ENCODE data around the gene SLC25A42.
"Not testable (repeated sequence)": the region's sequence is repeated elsewhere in the genome, so short reads cannot be mapped to it uniquely, and the experiment has no call there.

The SLC25A42 gene

GRCh38 chr19:19107654-19108053 is 43.9 kb downstream of the SLC25A42 start:
- DNase-seq: no peak

- DNase-seq: no peak
Observed at GRCh38 chr19:19109601-19110000, 45.8 kb downstream of the SLC25A42 start.

GRCh38 chr19:19110410-19111135 is 46.8 kb downstream of the SLC25A42 start:
- DNase-seq: peak in 1 of 2 experiments; percentile 25

DNA sequence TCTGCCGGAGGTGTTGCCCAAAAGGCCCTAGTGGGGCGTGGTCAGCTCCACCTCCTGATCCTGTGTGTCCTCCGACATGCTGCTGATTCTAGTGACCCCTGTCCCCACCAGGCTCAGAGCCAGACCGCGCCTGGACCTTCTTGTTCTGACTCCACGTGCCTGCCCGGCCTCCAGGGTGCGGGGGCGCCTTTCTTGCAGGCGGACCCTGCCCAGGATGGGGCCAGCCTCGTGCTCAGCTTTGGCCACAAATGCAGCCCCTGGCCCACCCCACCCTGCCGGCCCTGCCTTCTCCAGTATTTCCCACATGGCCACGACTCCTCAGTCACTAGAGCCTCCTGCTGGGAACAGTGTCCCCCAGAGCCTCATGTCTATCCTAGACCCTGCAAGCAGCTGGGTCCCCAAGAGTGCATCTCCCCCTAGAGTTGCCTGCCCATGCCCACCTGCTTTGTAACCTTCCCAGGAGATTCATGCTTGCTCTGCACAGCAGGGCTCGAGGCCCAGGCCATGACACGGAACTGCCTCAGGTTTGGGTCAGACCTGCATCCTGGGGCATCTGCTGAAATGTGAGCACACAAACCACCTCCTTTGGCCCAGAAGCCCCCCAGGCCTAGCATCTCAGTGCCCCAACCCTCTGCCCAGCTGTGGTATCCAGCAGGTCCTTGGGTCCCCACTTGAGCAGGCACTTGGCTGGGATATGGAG is 47.5 kb downstream of the SLC25A42 start:
- DNase-seq: no peak

DNA sequence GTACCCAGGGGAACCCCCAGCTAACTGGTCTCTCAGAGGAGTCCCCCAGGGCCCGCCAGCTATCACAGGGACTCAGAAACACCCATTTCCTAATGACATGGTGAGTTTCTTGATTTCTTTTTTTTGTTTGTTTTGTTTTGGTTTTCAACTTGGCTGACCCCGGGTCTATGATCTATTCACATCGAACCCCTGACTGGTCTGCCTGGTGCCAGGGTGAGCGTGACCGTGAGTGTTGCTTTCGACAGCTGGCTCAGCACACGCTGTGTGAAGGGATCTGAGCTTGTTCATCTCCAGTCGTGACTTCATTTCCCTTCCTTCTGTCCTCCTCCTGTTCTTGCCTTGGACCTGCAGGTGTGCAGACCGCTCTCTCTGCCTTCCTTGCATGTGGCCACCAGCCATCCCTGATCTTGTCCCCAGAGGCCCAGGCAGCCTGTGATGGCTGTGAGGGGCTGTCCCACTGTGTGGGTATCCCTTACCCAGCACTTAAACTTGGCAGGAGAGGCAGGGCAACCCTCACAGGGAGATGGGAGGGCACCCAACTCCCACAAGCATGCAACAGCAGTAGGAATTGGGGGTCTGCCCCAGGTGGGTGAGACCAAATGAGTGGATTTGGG is 48.3 kb downstream of the SLC25A42 start:
- DNase-seq: no peak

DNA sequence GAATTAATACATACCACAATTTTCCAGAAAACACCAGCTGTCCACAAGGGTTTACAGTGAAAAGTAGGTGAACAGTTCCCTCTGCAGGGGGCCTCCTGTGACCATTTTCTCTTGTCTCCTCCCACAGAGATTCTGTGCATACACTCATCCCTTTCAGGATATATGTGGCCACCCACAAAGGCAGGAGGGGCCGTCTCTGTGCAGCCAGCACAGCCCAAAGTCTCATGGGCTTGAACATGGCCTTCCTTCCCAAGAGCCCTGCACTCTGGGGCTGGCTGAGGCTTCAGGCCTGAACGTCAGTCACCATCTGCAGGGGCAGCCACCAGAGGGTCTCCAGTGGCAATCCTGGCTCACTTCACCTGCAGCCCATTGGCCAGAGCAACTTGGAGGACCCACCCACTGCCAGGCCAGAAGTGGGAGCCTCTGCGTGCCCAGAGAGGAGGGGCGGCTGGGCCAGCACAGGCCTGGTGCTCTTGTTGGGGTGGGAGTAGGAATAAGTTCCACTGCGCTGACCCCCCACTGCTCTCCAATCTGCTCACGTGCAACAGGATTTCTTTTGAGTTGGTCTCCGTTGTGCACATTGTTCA is 49.3 kb downstream of the SLC25A42 start:
- DNase-seq: no peak

- DNase-seq: peak; percentile 61 to 69
Observed at GRCh38 chr19:19115954-19116353, 52.2 kb downstream of the SLC25A42 start.

GRCh38 chr19:19119325-19120237 is 55.8 kb downstream of the SLC25A42 start:
- no peak for DNase-seq

- peak; percentile 46 for DNase-seq
Observed at GRCh38 chr19:19120308-19121231, 56.8 kb downstream of the SLC25A42 start.

DNA sequence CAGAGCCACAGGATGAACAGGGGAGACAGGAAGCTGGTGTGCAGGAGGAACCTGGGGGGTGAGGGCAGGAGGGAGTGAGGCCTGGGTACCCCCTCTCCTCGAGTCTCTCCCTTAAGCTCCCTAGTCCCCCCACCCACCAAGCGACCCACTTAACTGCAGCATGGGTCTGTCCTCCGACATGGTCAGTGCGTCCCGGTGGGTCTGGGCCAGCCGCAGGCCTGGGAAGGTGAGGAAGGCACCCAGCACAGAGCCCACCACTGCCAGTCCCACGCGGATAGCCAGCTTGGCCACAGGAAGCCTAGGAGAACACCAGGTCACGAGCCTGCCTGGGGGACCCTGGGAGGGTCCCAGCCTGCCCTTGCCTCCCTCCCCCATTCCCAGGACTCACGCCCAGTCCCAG is 57.6 kb downstream of the SLC25A42 start:
- DNase-seq: no peak

DNA sequence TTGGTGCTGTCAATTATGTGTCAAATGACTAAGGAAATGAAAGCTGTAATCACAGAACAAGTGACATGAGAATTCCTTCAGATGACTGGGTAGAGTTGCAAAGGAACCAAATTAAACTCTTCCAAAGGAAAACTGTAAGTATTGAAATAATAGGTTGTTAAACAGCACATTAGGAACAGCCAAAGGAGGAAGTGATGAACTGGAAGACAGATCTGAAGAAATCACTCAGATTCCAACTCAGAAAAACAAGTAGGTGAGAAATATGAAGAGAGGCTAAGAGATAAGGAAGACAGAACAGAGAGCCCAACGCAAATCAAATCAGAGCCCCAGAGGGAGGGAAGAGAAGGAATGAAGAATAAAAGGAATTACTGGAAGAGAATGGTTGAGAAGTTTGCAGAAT is 59.1 kb downstream of the SLC25A42 start:
- no peak for DNase-seq

DNA sequence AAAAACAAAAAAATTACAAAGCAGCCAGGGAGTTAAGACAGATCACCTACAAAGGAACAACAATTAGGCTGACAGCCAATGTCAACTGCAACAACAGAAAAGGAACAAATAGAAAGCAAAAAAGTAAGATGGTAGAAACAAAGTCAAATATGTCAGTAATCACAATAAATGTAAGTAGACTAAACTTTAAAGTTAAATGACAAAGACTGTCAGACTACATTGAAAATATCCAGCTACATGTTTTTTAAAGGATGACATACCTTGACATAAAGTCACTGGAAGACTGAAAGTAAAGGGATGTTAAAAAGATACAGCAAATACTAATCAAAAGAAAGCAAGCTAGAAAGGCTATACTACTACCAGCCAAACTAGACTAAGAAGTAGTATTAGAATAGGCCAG is 59.6 kb downstream of the SLC25A42 start:
- no peak for DNase-seq

DNA sequence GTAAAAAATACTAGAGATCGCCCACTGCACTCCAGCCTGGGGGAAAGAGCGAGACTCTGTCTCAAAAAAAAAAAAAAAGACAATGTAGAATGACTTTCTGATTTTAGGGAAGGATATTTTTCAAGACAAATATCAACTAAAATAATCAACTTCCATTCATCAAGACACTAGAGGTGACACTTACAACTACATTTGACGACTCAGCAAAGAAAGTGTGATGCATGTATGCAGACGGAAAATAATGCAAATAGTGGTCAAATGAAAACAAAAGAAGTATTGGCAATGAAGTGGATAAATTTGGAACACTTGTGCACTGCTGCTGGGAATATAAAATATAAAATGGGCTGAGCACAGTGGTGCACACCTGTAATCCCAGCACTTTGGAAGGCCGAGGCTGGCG is 62.3 kb downstream of the SLC25A42 start:
- no peak for DNase-seq

GRCh38 chr19:19131989-19132388 is 68.2 kb downstream of the SLC25A42 start:
- no peak for DNase-seq

GRCh38 chr19:19132912-19133311 is 69.1 kb downstream of the SLC25A42 start:
- DNase-seq: no peak

DNA sequence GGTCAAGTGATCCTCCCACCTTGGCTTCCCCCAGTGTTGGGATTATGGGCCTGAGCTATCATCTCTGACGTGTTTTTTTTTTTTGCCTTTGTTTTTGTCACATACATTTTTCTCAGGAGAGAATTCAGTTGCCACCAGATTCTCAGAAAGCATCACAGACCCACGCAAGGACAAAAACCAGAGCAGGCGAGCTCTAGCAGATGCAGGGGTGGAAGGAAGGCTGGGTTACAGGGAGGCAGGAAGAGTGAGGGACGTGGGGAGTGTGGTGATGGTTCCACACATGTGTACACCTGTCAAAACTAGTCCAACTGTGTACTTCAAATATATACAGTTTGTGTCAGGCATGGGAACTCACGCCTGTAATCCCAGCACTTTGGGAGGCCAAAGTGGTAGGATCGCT is 70.2 kb downstream of the SLC25A42 start:
- no peak for DNase-seq

DNA sequence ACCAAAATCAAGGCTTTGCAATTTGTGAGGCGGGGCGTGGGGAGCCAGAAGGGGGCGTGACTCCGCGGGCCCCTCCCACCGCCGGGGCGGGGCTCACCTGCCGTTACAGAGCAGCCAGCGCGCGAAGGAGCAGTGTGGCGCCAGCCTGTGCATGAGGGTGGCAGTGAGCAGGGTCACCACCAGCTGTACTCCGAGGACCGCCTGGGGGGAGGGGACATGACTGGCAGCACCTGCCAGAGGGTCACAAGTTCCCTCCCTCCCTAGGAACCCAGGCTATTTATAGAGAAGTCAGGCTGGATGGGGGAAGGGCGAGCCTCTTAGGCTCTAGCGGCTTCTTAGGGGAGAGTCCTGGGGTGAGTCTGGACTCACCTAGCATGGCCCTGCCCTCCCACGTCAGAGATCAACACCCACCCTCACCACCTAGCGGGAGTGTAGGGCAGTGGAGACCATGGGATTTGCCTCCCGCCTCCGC is 70.9 kb downstream of the SLC25A42 start:
- peak; percentile 40 to 43 for DNase-seq

DNA sequence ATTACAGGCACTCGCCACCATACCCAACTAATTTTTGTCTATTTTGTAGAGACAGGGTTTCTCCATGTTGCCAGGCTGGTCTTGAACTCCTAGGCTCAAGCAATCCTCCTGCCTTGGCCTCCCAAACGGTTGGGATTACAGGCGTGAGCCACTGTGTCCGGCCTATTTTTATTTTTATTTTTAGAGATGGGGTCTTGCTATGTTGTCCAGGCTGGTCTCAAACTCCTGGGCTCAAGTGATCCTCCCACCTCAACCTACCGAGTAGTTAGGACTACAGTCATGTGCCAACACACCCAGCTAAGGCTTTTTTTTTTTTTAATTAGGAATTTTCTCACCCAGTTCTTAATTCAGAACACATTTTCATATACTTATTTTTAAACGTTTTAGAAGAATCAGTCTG is 71.9 kb downstream of the SLC25A42 start:
- DNase-seq: not testable (repeated sequence)

DNA sequence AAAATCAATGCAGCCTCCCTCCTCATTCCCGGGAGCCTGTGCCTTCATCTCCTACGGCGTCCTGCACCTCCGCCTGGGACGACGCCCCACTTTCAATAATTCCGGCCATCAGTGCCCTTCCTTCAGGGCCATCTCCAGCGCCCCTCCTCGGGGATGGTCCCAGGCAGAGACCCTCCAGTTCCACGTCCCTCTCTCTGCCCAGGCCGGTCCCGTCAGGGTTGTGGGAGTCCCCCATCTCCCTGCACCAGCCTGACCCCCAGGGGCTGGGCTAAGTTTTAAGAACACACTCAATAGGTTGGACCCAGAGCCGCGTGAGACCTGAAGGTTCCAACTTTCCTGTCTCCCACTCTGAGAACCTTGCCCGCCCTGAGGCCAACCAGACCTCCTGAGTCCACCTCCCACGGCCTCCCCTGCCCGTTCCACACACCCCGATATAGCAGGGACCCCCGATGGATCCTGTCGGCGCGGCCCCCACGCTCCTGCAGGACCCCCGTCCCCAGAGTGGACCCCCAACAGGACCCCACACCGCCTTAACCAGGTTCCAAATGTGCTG is 73.8 kb downstream of the SLC25A42 start:
- DNase-seq: peak in 1 of 2 experiments; percentile 22

DNA sequence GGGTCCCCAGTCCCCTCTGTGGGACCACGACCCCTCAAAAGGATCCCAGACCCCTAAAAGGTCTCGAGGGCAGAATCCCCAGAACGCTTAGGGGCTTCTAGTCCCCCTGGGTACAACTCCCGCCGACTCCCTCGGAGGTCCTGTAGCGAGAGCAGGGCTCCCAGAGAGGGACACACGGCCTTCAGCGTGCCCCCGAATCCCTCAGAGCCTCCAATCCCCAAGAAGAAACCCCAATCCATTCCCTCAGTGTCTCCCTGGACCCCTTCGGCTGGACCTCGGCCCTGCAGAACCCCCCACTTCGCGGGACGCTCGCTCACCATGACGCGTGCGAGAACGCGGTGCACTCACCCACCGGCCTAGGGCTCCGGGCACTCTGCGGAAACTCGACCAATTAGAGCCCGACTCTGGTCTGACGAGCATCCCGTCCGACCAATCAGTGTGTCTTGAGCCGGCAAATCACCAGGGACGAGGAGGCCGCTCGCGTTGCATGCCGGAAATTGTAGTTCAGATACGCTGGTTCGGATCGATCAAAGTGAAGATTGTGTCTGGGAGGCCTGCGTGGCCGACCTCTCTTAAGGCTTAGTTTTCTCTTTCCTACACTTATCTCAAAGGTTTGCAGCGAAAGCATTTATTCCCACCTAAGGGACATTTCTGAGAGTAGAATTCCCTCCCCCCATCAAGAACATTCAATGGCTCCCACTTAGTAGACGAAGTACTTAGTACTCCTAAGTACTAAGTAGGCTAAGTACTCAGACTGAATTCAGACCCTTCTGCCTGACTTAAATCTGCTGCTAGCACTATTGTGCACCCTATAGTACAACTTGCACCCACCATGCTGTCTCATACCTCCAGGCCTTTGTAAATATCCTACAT is 74.6 kb downstream of the SLC25A42 start, which contains the start of gene TMEM161A:
TMEM161A (minus strand) TSS at position 370 of the 873 bp plus-strand sequence; CDS start at position 320, 50 bp downstream.
- peak; percentile 96 to 98 for DNase-seq

Measured in activated CD4-positive, alpha-beta T cell treated with anti-CD3 and anti-CD28 coated beads, Interleukin-2, amount 50 U/mL, for 48 hours (primary cell).